Mucosa of descending colon (tissue), 3 donors: ENCODE results near the gene PER2. TPM values are rescaled to one million over a fixed set of nuclear protein-coding genes. Genes with fewer than 3 reads are reported as not detected.
A peak's percentile ranks its signal among the peaks of the same experiment; 100 is the strongest.

Source experiments
- ATAC-seq: fragments of 200-7000 bp; cut with Tn5 transposase; one replicate; pipeline ENCODE4 v1.9.1; 2020; ENCODE audit warnings: mild to moderate bottlenecking, moderate library complexity
- DNase-seq, 3 donors: peaks; one replicate each; pipeline ENCODE4 v3.0.0-alpha.2; 2020
- H3K36me3 ChIP-seq: fragments of 200-600 bp; one replicate; pipeline ENCODE4 v1.8.0; 2021; ENCODE audit warnings: low read depth, mild to moderate bottlenecking
- H3K4me1 ChIP-seq: fragments of 200-600 bp; one replicate; pipeline ENCODE4 v1.8.0; 2021; ENCODE audit warnings: low read depth, mild to moderate bottlenecking
- H3K4me3 ChIP-seq: fragments of 200-600 bp; one replicate; pipeline ENCODE4 v1.8.0; 2021; ENCODE audit warnings: mild to moderate bottlenecking
- H3K9me3 ChIP-seq: fragments of 200-600 bp; one replicate; pipeline ENCODE4 v1.8.0; 2021; ENCODE audit warnings: mild to moderate bottlenecking
- CTCF ChIP-seq: fragments of 200-600 bp; IDR thresholded peaks from one replicate; pipeline ENCODE4 v1.8.0; 2022; ENCODE audit warnings: antibody characterized with exemption, mild to moderate bottlenecking
- intact Hi-C, 2 donors: fragments of 100-400 bp; cut with DNase I in 1 of 2; cut with micrococcal nuclease in 1 of 2; formaldehyde crosslinking; loops; one replicate each; pipeline versions ENCODE4 v1.11.0 to v1.11.1; 2022; cut with DNase I, micrococcal nuclease
- total RNA-seq, 3 donors: library from RNA; stranded (reverse); fragmentation: NEBNext Ultra II Directional in 2 of 3; extraction: Animal tissue kit (Norgen Biotek cat#: 25700) in 2 of 3; gene quantifications; one replicate each; pipeline versions ENCODE4 v1.2.1 to v1.2.4, GENCODE V29; 2021 to 2023
- donor health status: DM: no; HTN: no; CAD: no; lungs with moderate emphysema.
- donor health status: DM: no; HTN: no; CAD: no.
- donor health status: DM: no; HTN: yes; CAD: no.

PER2 gene
- total RNA-seq, 3 donors from 2014 or later, result 22.6 to 26.8 (median 22.6) TPM

- peak; percentile 5 for ATAC-seq
- H3K4me1 ChIP-seq, result peaks cover 30% of the 10 kb centered on the region
- peak overlapping the region; percentile 50 for H3K4me3 ChIP-seq
- no peaks in the 10 kb centered on the region for H3K36me3 ChIP-seq
- TF ChIP-seq CTCF, result no peak
- intact Hi-C loops, result no loop called here
- peak; percentile 33 to 75 (median 65) for DNase-seq
- no peaks in the 10 kb centered on the region for H3K9me3 ChIP-seq
Observed at GRCh38 chr2:238238766-238239542, 49.5 kb downstream of the PER2 start.

- intact Hi-C loops, result no loop called here
- TF ChIP-seq CTCF, result no peak
- Histone ChIP-seq H3K4me1 (peaks cover 24% of the 10 kb centered on the region), H3K4me3 (no peak overlapping the region), H3K9me3 (no peaks in the 10 kb centered on the region), H3K36me3 (no peaks in the 10 kb centered on the region)
- DNase-seq, result no peak
- no peak for ATAC-seq
Observed at GRCh38 chr2:238238311-238238765, 50.1 kb downstream of the PER2 start.

GRCh38 chr2:238237431-238238135 is 50.8 kb downstream of the PER2 start:
- no peak for DNase-seq
- TF ChIP-seq CTCF, result no peak
- H3K4me3 ChIP-seq, result no peak overlapping the region
- intact Hi-C loops, result no loop called here
- H3K4me1 ChIP-seq, result peaks cover 17% of the 10 kb centered on the region
- no peaks in the 10 kb centered on the region for H3K9me3 ChIP-seq
- no peaks in the 10 kb centered on the region for H3K36me3 ChIP-seq
- ATAC-seq, result no peak

DNA sequence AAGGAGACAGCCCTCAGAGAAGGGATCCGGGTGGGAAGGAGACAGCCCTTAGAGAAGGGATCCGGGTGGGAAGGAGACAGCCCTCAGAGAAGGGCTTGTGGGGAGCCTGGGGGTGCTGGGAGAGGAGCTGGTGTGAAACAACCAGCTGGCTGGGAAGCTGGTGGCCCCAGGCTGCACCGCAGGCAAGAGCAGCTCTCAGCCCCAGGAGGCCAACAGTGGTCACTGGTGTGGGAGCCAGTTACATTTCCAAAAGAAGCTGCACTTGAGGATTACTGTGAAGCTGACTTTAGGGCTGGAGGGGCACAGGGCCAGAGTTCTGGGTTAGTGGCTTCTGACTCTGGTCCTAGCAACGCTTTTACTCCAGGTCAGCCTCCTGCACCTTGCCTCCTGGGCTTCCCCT is 51.8 kb downstream of the PER2 start:
- no peaks in the 10 kb centered on the region for H3K9me3 ChIP-seq
- no peaks in the 10 kb centered on the region for H3K36me3 ChIP-seq
- TF ChIP-seq CTCF, result no peak
- H3K4me3 ChIP-seq, result no peak overlapping the region
- no peak for DNase-seq
- peaks cover 9% of the 10 kb centered on the region for H3K4me1 ChIP-seq
- ATAC-seq, result no peak
- intact Hi-C loops, result no loop called here

DNA sequence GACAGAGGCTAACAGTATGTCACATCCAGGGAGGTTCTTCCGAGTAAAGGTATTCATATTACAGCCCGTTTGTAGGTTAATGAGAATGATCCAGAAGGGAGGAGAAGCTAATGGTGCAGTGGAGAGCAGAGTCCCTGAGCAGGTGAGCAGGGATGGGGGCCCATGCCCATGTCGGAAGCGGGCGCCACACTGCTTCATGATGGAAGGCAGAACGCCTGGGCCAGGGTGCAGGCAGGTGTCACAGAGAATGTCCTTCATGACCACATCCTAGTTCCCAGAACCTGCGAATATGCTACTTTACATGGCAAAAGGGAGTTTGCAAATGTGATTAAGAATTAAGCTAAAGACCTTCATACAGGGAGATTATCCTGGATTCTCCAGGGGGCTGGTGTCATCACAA is 52.6 kb downstream of the PER2 start:
- no peak overlapping the region for H3K4me3 ChIP-seq
- ATAC-seq, result no peak
- intact Hi-C loops, result no loop called here
- peaks cover 9% of the 10 kb centered on the region for H3K4me1 ChIP-seq
- no peaks in the 10 kb centered on the region for H3K9me3 ChIP-seq
- no peak for DNase-seq
- H3K36me3 ChIP-seq, result no peaks in the 10 kb centered on the region
- TF ChIP-seq CTCF, result no peak
